Right ventricle myocardium superior (tissue), 1 donor: ENCODE data around the gene PGBD1. TPM values are rescaled to one million over a fixed set of nuclear protein-coding genes. Genes with fewer than 3 reads are reported as not detected.

ENCODE experiments used
- total RNA-seq: library from RNA; stranded (reverse); fragmentation: NEBNext Ultra II Directional; extraction: Animal tissue kit (Norgen Biotek cat#: 25700); gene quantifications from one replicate; pipeline ENCODE4 v1.2.1, GENCODE V29; 2021
- donor health status: DM: no; HTN: yes; CAD: no; lungs with severe emphysema.

Gene PGBD1
- total RNA-seq, 1 donor from 2014 or later, result 2.3 TPM

Other genes starting within 250 kb of the PGBD1 start
- gene ZNF165, start 201.0 kb upstream of the PGBD1 start, total RNA-seq, result 0.56 TPM
- gene ZSCAN16, start 157.0 kb upstream of the PGBD1 start, total RNA-seq, result 1.2 TPM
- gene ZKSCAN8, start 139.7 kb upstream of the PGBD1 start, total RNA-seq, result 12.0 TPM
- gene ZSCAN9, start 56.3 kb upstream of the PGBD1 start, total RNA-seq, result 8.2 TPM
- gene ZKSCAN4, start 29.3 kb upstream of the PGBD1 start, total RNA-seq, result 2.6 TPM
- 5.1 TPM for gene NKAPL, start 22.3 kb upstream of the PGBD1 start, total RNA-seq
- gene ZSCAN26, start 14.4 kb upstream of the PGBD1 start, total RNA-seq, result 14.0 TPM
- gene ZSCAN31, start 54.6 kb downstream of the PGBD1 start, total RNA-seq, result 8.1 TPM
- 3.6 TPM for gene ZKSCAN3, start 68.4 kb downstream of the PGBD1 start, total RNA-seq
- 1.9 TPM for gene ZSCAN12, start 118.2 kb downstream of the PGBD1 start, total RNA-seq
- 2.1 TPM for gene ZSCAN23, start 161.9 kb downstream of the PGBD1 start, total RNA-seq
- not detected for gene GPX6, start 234.2 kb downstream of the PGBD1 start, total RNA-seq
- not detected for gene GPX5, start 244.3 kb downstream of the PGBD1 start, total RNA-seq